HepG2 (cell line): ENCODE data around the gene ARSB. TPM values are rescaled to one million over a fixed set of nuclear protein-coding genes. Genes with fewer than 3 reads are reported as not detected.

Experiments used
- ATAC-seq: fragments of 200-7000 bp; cut with Tn5 transposase; 3 replicates; pipeline ENCODE4 v1.9.1; 2020; ENCODE audit warnings: mild to moderate bottlenecking, moderate library complexity
- BruUV-seq: library from RNA; stranded (reverse); fragments of 400-500 nt; replicated peaks from 2 replicates; lab custom pipeline; 2021; lab: Mats Ljungman, UMichigan
- CTCF ChIA-PET: fragments of 300-600 bp; formaldehyde crosslinking; extraction: SDS; loops from one replicate; lab custom pipeline; 2021; ENCODE audit warnings: low total read pairs, inconsistent platforms, low intra/inter-chr PET ratio; lab: Yijun Ruan, JAX
- POLR2A ChIA-PET: fragments of 350-600 bp; sonication (Branson Sonifier 250); formaldehyde crosslinking; loops from one replicate; lab custom pipeline; 2020; ENCODE audit warnings: antibody characterized with exemption, inconsistent platforms; lab: Yijun Ruan, JAX
- DNase-seq: peaks from one replicate; pipeline ENCODE4 v3.0.0-alpha.2; 2015; ENCODE audit warnings: low spot score
- FAIRE-seq: peaks from 3 replicates; lab custom pipeline; 2011; peaks lifted over from hg19 to GRCh38; lab: Jason Lieb, UNC
- H2AFZ ChIP-seq: one replicate; pipeline ENCODE4 v1.6.1; 2011; ENCODE audit warnings: low read length, inconsistent platforms
- H3K27ac ChIP-seq: fragments of 300-600 bp; 3 replicates; pipeline ENCODE4 v1.8.0; 2011; ENCODE audit warnings: mixed run types, mild to moderate bottlenecking, mixed read lengths, low read length, inconsistent platforms; ENCODE audit not compliant: insufficient read depth; ENCODE audit errors: extremely low read length
- H3K27me3 ChIP-seq, 2 experiments: fragments of 200-600 bp in 1 of 2; 2 replicates in 1 of 2; 3 replicates in 1 of 2; pipeline versions ENCODE4 v1.6.0 to v1.8.0; 2011; ENCODE audit warnings: low read length in 2 of 2, mild to moderate bottlenecking in 2 of 2, moderate library complexity in 2 of 2, inconsistent platforms in 1 of 2; ENCODE audit not compliant: insufficient read depth in 2 of 2, control insufficient read depth in 1 of 2
- H3K36me3 ChIP-seq, 2 experiments: fragments of 200-600 bp in 1 of 2; replicated peaks in 1 of 2; 2 replicates in 1 of 2; 3 replicates in 1 of 2; pipeline versions ENCODE4 v1.5.1 to v1.8.0; 2011; ENCODE audit warnings: low read length in 2 of 2, inconsistent platforms in 1 of 2; ENCODE audit not compliant: insufficient read depth in 2 of 2, control insufficient read depth in 1 of 2
- H3K4me1 ChIP-seq: 2 replicates; pipeline ENCODE4 v1.5.1; 2012; ENCODE audit warnings: low read length, inconsistent platforms; ENCODE audit not compliant: insufficient read depth
- H3K4me2 ChIP-seq: 2 replicates; pipeline ENCODE4 v1.6.0; 2011; ENCODE audit warnings: low read depth, low read length, inconsistent platforms
- H3K4me3 ChIP-seq, 3 experiments: fragments of 200-600 bp in 1 of 3; sonication (generic), shearing (Covaris generic) in 1 of 3; replicated peaks in 1 of 3; 2 replicates each; pipeline ENCODE4 v1.5.1; 2011 to 2016; ENCODE audit warnings: low read length in 3 of 3, inconsistent platforms in 2 of 3, low read depth in 2 of 3, mild to moderate bottlenecking in 2 of 3, control low read depth in 1 of 3, mixed read lengths in 1 of 3; ENCODE audit not compliant: insufficient read depth in 1 of 3
- H3K79me2 ChIP-seq: one replicate; pipeline ENCODE4 v1.6.1; 2011; ENCODE audit warnings: low read length, inconsistent platforms; ENCODE audit not compliant: insufficient read depth
- H3K9ac ChIP-seq: 2 replicates; pipeline ENCODE4 v1.6.0; 2011; ENCODE audit warnings: mild to moderate bottlenecking, low read depth, low read length, inconsistent platforms; ENCODE audit not compliant: insufficient read depth
- H3K9me3 ChIP-seq: 2 replicates; pipeline ENCODE4 v1.5.1; 2012; ENCODE audit warnings: mild to moderate bottlenecking, low read length
- H4K20me1 ChIP-seq: 2 replicates; pipeline ENCODE4 v1.6.0; 2011; ENCODE audit warnings: inconsistent platforms, mild to moderate bottlenecking, low read length, moderate library complexity; ENCODE audit not compliant: insufficient read depth
- CREB1 ChIP-seq, 2 experiments: fragments of 450-650 bp in 1 of 2; IDR thresholded peaks; 2 replicates each; pipeline ENCODE4 v1.6.1; 2016 to 2017; ENCODE audit warnings: control low read depth in 1 of 2, mild to moderate bottlenecking in 1 of 2, missing compliant biosample characterization in 1 of 2, missing genetic modification characterization in 1 of 2
- EHMT2 ChIP-seq: fragments of 200-600 bp; sonication (generic); IDR thresholded peaks from 2 replicates; pipeline ENCODE4 v1.7.0; 2017; ENCODE audit warnings: antibody characterized with exemption, low read depth, low read length, borderline replicate concordance
- ELF1 ChIP-seq: sonication (generic); formaldehyde crosslinking; IDR thresholded peaks from 2 replicates; pipeline ENCODE4 v1.4.0; 2020; ENCODE audit warnings: missing genetic modification reagents
- NPAS2 ChIP-seq: sonication (generic); formaldehyde crosslinking; IDR thresholded peaks from 2 replicates; pipeline ENCODE4 v1.8.0; 2022; ENCODE audit warnings: mild to moderate bottlenecking, missing genetic modification reagents, borderline replicate concordance
- RBM22 ChIP-seq: fragments of 200-400 bp; formaldehyde crosslinking; optimal IDR thresholded peaks from 2 replicates; pipeline ENCODE3; 2017; ENCODE audit warnings: mild to moderate bottlenecking, low read length, moderate library complexity
- SNAPC5 ChIP-seq: sonication (generic); formaldehyde crosslinking; IDR thresholded peaks from 2 replicates; pipeline ENCODE4 v1.8.1; 2023; ENCODE audit warnings: mild to moderate bottlenecking, missing genetic modification reagents, borderline replicate concordance
- ZNF414 ChIP-seq: sonication (generic); formaldehyde crosslinking; IDR thresholded peaks from 2 replicates; pipeline ENCODE4 v1.5.0; 2020; ENCODE audit warnings: missing genetic modification reagents
- ZNF484 ChIP-seq: sonication (generic); formaldehyde crosslinking; IDR thresholded peaks from 2 replicates; pipeline ENCODE4 v1.5.1; 2020; ENCODE audit warnings: mild to moderate bottlenecking, low read depth, missing genetic modification reagents, borderline replicate concordance
- WGBS: methylation state at CpG from one replicate; pipeline ENCODE4 v1.1.6; 2017; ENCODE audit warnings: low lambda C conversion rate; 5-methylcytosine and 5-hydroxymethylcytosine counted together
- in situ Hi-C: cut with HindIII; loops from 2 replicates; pipeline ENCODE4 v1.10.0; 2017; ENCODE audit warnings: low pct_unique_long_range_greater_than_20kb; ENCODE audit not compliant: extremely low pct_ligation_motif_present
- intact Hi-C: fragments of 100-400 bp; cut with micrococcal nuclease; formaldehyde crosslinking; loops from one replicate; pipeline ENCODE4 v1.10.0; 2022; ENCODE audit not compliant: unreplicated experiment
- polyA plus RNA-seq, 8 experiments: library from polyadenylated mRNA; depleted of rRNA in 3 of 8; stranded (reverse) in 7 of 8; unstranded in 1 of 8; fragments of >200 nt; fragmentation: Illumina TruSeq in 4 of 8; extraction: Trizol in 4 of 8; gene quantifications; 2 replicates each; pipeline versions ENCODE4 v1.2.1 to v1.2.3, GENCODE V29; 2011 to 2016; ENCODE audit warnings: low read depth in 4 of 8, missing spikeins in 1 of 8, mixed read lengths in 1 of 8; ENCODE audit not compliant: insufficient read depth in 1 of 8
- total RNA-seq, 5 experiments: library from RNA; depleted of rRNA; stranded (reverse); fragments of >200 nt; fragmentation: Illumina TruSeq; extraction: Trizol; gene quantifications; 2 replicates each; pipeline ENCODE4 v1.2.3, GENCODE V29; 2016; ENCODE audit warnings: low read depth in 1 of 5

The ARSB gene
- total and polyA plus RNA-seq, 2 of the 13 experiments (the other 11 are each of a cell fraction or from before 2014, with no cell fraction given), result 52.6 to 66.4 TPM

- no peak overlapping the region for H3K4me3 ChIP-seq
- ChIA-PET POLR2A (interaction anchor here (1.0 kb wide), 1 partner anchor 24 kb away, joined by 3 read pairs; no protein-coding TSS in a partner anchor), CTCF (no interaction called here)
- BruUV-seq, result no TSS peak
- in situ Hi-C loops, result loop anchor here (5.0 kb wide), 1 partner anchor 64 kb away; no protein-coding TSS in a partner anchor
- WGBS, result 88% methylated on average over 1 of the region's 1 CpG
- no peak overlapping the region for H2AFZ ChIP-seq
- H3K27me3 ChIP-seq, result no peaks in the 10 kb centered on the region
- H3K9me3 ChIP-seq, result no peaks in the 10 kb centered on the region
- no peak overlapping the region for H3K9ac ChIP-seq
- FAIRE-seq, result no peak
- H3K4me1 ChIP-seq, result peaks cover 30% of the 10 kb centered on the region
- no peak for TF ChIP-seq ZNF484 (CRISPR knock-in tag)
- no peak for TF ChIP-seq NPAS2 (CRISPR knock-in tag)
- TF ChIP-seq, all 625 proteins: peak for 0
- Histone ChIP-seq H3K4me2 (no peak overlapping the region), H3K79me2 (no peaks in the 10 kb centered on the region), H3K36me3 (peaks cover 12 to 56% of the 10 kb centered on the region in 2 experiments), H3K27ac (no peak overlapping the region), H4K20me1 (no peaks in the 10 kb centered on the region)
- ATAC-seq, result no peak
- DNase-seq, result no peak
- intact Hi-C loops, result no loop called here
Observed at GRCh38 chr5:78961743-78962142, 23.4 kb downstream of the ARSB start.

DNA sequence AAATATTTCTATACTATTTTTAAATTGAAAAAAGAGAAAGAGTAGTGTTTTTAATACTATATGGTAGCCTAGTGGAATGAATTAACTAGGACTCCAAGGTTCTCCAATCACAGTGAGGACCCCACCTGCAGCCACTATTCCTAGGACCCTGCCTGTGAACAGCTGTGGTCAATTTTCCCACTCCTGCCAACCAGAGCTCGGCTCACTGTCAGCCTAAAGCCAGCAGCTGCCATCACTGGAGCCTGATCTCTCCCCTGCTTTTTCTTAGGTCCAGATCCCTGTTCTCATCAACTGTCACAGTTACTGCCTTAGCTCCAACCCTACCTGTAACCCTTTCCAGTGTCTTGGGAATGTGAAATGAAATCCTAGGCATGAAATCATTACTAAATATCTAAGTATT, 25.3 kb downstream of the ARSB start:
- no peak overlapping the region for H3K27ac ChIP-seq
- H4K20me1 ChIP-seq, result no peaks in the 10 kb centered on the region
- H3K9ac ChIP-seq, result no peak overlapping the region
- no peak overlapping the region for H3K4me2 ChIP-seq
- intact Hi-C loops, result no loop called here
- DNase-seq (no peak), FAIRE-seq (no peak), ATAC-seq (no peak; the same call in 2 of the 3 replicates)
- TF ChIP-seq SNAPC5, result no peak
- TF ChIP-seq ELF1 (CRISPR knock-in tag), result no peak
- TF ChIP-seq ZNF414, result no peak
- TF ChIP-seq RBM22, result peak; percentile 60
- TF ChIP-seq CREB1 (IDR thresholded peaks at IDR 0.05), result no peak
- no peak for TF ChIP-seq CREB1 (CRISPR knock-in tag; IDR thresholded peaks at IDR 0.05)
- TF ChIP-seq EHMT2, result no peak
- CTCF ChIA-PET, result no interaction called here
- in situ Hi-C loops, result loop anchor here (5.0 kb wide), 1 partner anchor 62 kb away; no protein-coding TSS in a partner anchor
- peaks cover 30% of the 10 kb centered on the region for H3K4me1 ChIP-seq
- no peak overlapping the region for H2AFZ ChIP-seq
- H3K27me3 ChIP-seq, result no peaks in the 10 kb centered on the region
- no peaks in the 10 kb centered on the region for H3K9me3 ChIP-seq
- POLR2A ChIA-PET, result interaction anchor here (1.0 kb wide), 1 partner anchor 26 kb away, joined by 3 read pairs; no protein-coding TSS in a partner anchor
- peaks cover 11 to 61% of the 10 kb centered on the region in 2 experiments for H3K36me3 ChIP-seq
- no peaks in the 10 kb centered on the region for H3K79me2 ChIP-seq
- 92% methylated on average over 1 of the region's 1 CpG for WGBS
- no TSS peak for BruUV-seq
- H3K4me3 ChIP-seq, result no peak overlapping the region
